Gastrocnemius medialis (tissue), 4 donors: ENCODE data around the gene ATRNL1.
"Not testable (repeated sequence)": the region's sequence is repeated elsewhere in the genome, so short reads cannot be mapped to it uniquely, and the experiment has no call there.

ENCODE experiments used
- POLR2A ChIP-seq, 2 donors: fragments of 450-650 bp; IDR thresholded peaks; one replicate each; pipeline ENCODE4 v1.6.1; 2017; ENCODE audit warnings: antibody characterized with exemption in 2 of 2, mild to moderate bottlenecking in 2 of 2, moderate library complexity in 2 of 2
- TF ChIP-seq, protein P1 (sequence below), 5 experiments: fragments of 450-650 bp in 3 of 5; fragments of 200-600 bp in 2 of 5; sonication (generic) in 2 of 5; IDR thresholded peaks in 4 of 5; conservative IDR thresholded peaks in 1 of 5; 1 replicate in 4 of 5; 2 replicates in 1 of 5; pipeline ENCODE4 v1.5.1; 2016 to 2019; ENCODE audit warnings: antibody characterized with exemption in 5 of 5, mild to moderate bottlenecking in 3 of 5, moderate library complexity in 3 of 5

GRCh38 chr10:115253765-115254164 lies 160.6 kb downstream of the ATRNL1 start:
- TF ChIP-seq, protein P1, sequence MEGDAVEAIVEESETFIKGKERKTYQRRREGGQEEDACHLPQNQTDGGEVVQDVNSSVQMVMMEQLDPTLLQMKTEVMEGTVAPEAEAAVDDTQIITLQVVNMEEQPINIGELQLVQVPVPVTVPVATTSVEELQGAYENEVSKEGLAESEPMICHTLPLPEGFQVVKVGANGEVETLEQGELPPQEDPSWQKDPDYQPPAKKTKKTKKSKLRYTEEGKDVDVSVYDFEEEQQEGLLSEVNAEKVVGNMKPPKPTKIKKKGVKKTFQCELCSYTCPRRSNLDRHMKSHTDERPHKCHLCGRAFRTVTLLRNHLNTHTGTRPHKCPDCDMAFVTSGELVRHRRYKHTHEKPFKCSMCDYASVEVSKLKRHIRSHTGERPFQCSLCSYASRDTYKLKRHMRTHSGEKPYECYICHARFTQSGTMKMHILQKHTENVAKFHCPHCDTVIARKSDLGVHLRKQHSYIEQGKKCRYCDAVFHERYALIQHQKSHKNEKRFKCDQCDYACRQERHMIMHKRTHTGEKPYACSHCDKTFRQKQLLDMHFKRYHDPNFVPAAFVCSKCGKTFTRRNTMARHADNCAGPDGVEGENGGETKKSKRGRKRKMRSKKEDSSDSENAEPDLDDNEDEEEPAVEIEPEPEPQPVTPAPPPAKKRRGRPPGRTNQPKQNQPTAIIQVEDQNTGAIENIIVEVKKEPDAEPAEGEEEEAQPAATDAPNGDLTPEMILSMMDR (IDR thresholded peaks at IDR 0.05 in 4 of 5, conservative IDR thresholded peaks at IDR 0.05 in 1 of 5): not testable (repeated sequence)
- not testable (repeated sequence) for TF ChIP-seq POLR2A (IDR thresholded peaks at IDR 0.05)
